Common myeloid progenitor, CD34-positive (primary cell): ENCODE data around the gene AGBL4. TPM values are rescaled to one million over a fixed set of nuclear protein-coding genes. Genes with fewer than 3 reads are reported as not detected.
A peak's percentile ranks its signal among the peaks of the same experiment; 100 is the strongest.

Source experiments
- CTCF ChIA-PET: fragments of 350-600 bp; sonication (Branson Sonifier 250); formaldehyde crosslinking; loops from one replicate; lab custom pipeline; 2021; ENCODE audit warnings: antibody characterized with exemption; lab: Charles Lee
- POLR2A ChIA-PET: fragments of 350-600 bp; sonication (Branson Sonifier 250); formaldehyde crosslinking; loops from one replicate; lab custom pipeline; 2021; ENCODE audit warnings: antibody characterized with exemption; lab: Charles Lee
- DNase-seq, 3 donors: peaks; one replicate each; pipeline versions ENCODE4 v3.0.0 to v3.0.0-alpha.2; 2013
- H3K27ac ChIP-seq, 2 experiments: 1 replicate in 1 of 2; 2 replicates in 1 of 2; pipeline ENCODE4 v1.7.0; 2013; ENCODE audit warnings: inconsistent platforms in 2 of 2, low read length in 2 of 2, mild to moderate bottlenecking in 2 of 2, low read depth in 1 of 2, moderate library complexity in 1 of 2; ENCODE audit not compliant: severe bottlenecking in 2 of 2, insufficient read depth in 1 of 2, poor library complexity in 1 of 2
- H3K27me3 ChIP-seq, 5 experiments: replicated peaks in 2 of 5; 1 replicate in 3 of 5; 2 replicates in 2 of 5; pipeline versions ENCODE4 v1.6.1 to v1.7.0; 2013; ENCODE audit warnings: low read length in 4 of 5, mild to moderate bottlenecking in 2 of 5, moderate library complexity in 2 of 5, inconsistent platforms in 1 of 5; ENCODE audit not compliant: insufficient read depth in 5 of 5, control insufficient read depth in 4 of 5
- H3K36me3 ChIP-seq, 4 experiments: 1 replicate in 2 of 4; 2 replicates in 2 of 4; pipeline versions ENCODE4 v1.6.1 to v1.7.0; 2013; ENCODE audit warnings: low read length in 3 of 4, control low read depth in 1 of 4, mild to moderate bottlenecking in 1 of 4; ENCODE audit not compliant: control insufficient read depth in 4 of 4, insufficient read depth in 4 of 4
- H3K4me1 ChIP-seq, 4 experiments: 1 replicate in 3 of 4; 2 replicates in 1 of 4; pipeline versions ENCODE4 v1.6.1 to v1.7.1; 2013; ENCODE audit warnings: low read length in 3 of 4, mild to moderate bottlenecking in 3 of 4, control low read depth in 1 of 4, inconsistent platforms in 1 of 4, moderate library complexity in 1 of 4; ENCODE audit not compliant: control insufficient read depth in 4 of 4, insufficient read depth in 4 of 4; ENCODE audit errors: control extremely low read depth in 1 of 4
- H3K4me3 ChIP-seq, 7 experiments: 1 replicate in 4 of 7; 2 replicates in 3 of 7; pipeline versions ENCODE4 v1.5.1 to v1.7.0; 2013; ENCODE audit warnings: mild to moderate bottlenecking in 7 of 7, low read length in 6 of 7, moderate library complexity in 6 of 7, inconsistent platforms in 2 of 7, low read depth in 2 of 7, control low read depth in 1 of 7; ENCODE audit not compliant: insufficient read depth in 4 of 7, control insufficient read depth in 1 of 7; ENCODE audit errors: extremely low read depth in 1 of 7
- H3K9me3 ChIP-seq, 5 experiments: 1 replicate in 4 of 5; 2 replicates in 1 of 5; pipeline versions ENCODE4 v1.6.1 to v1.7.1; 2013; ENCODE audit warnings: low read length in 4 of 5, mild to moderate bottlenecking in 2 of 5, inconsistent platforms in 1 of 5, low read depth in 1 of 5, moderate library complexity in 1 of 5; ENCODE audit not compliant: control insufficient read depth in 4 of 5, insufficient read depth in 2 of 5; ENCODE audit errors: control extremely low read depth in 1 of 5
- WGBS: methylation state at CpG from one replicate; pipeline ENCODE4 v1.1.5; 2013; ENCODE audit not compliant: insufficient coverage; 5-methylcytosine and 5-hydroxymethylcytosine counted together
- polyA plus RNA-seq: library from polyadenylated mRNA; unstranded; fragments of 120-200 nt; gene quantifications from one replicate; pipeline ENCODE4 v1.2.1, GENCODE V29; 2013

AGBL4 gene
- 0.26 TPM for polyA plus RNA-seq

DNA sequence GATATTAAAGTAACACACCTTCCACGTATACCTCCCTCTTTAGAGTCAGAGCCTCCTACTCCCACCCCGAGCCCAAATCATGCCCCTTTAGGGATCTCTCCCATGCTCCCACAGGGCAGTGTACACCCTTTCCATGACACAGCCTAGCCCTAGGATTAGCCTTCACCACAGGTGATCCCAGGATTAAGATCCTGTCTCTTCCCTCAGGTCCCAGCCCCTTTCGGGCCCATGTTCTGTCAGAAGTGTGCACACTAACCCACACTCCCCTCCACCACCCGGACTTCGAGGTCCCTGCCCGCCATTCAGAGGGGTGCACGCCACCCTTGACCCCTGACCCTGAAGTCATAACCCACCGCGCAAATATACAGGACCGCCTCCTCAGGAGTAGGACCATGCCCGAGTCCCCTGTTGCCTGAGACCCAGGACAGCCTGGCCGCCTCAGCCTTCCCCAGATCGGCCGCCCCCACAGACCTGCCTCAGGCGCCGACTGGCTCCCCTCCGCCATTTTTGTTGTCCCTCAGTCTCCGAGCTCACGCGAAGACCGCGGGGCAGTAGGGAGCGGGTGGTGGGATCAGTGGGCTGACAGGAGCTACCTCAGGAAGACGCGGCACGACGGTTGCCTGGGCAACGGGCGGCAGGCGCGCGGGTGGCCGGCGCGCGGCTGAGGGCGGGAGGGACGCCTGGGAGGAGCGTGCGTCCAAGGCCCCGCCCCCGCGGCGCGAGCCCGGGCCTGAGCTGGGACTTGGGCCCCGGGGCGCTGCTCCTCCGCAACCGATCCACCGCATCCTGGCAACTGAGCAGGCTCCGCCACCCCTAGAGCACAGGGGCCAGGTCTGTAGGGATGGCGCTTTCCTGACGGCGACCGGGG lies at the start of gene AGBL4:
Gene AGBL4, minus strand, starts transcription at position 663 of the 868 bp plus-strand sequence.
- ChIA-PET POLR2A (no interaction called here), CTCF (no interaction called here)
- 17% methylated on average over 43 of the region's 56 CpGs for WGBS
- H3K9me3 ChIP-seq, result no peaks in the 10 kb centered on the region
- H3K27me3 ChIP-seq, result peaks cover 0 to 30% (median 17%) of the 10 kb centered on the region in 5 experiments
- no peaks in the 10 kb centered on the region for H3K36me3 ChIP-seq
- peak; percentile 36 to 53 (median 41) for DNase-seq
- H3K4me3 ChIP-seq, result peak within 1 kb of the TSS; percentile 35 to 79 (median 57)
- peaks cover 0 to 12% (median 8%) of the 10 kb centered on the region in 4 experiments for H3K4me1 ChIP-seq
- H3K27ac ChIP-seq, result no peak within 1 kb of the TSS

DNA sequence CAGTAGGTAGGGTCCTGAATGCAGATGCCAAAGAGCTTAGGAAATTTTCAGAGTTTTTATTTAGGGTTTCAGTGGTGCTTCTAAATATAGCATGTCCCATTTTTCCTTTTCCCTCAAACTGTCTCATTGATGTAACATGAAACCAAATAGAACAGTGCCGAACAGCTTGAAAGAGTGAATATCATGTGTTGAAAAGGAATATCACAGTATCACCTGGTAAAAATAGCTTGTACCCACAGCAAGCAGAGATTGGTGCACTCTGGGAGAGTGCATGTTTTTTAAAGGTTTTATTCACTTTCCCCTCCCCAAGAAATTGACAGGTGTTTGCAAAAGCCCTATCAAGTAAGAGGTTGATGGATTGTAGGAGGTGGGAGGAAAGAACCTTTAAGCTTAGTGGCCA lies 43.1 kb upstream of the AGBL4 start:
- Histone ChIP-seq H3K4me3 (no peak overlapping the region), H3K27me3 (no peaks in the 10 kb centered on the region), H3K9me3 (no peaks in the 10 kb centered on the region), H3K27ac (no peak overlapping the region), H3K4me1 (no peaks in the 10 kb centered on the region), H3K36me3 (no peaks in the 10 kb centered on the region)
- DNase-seq, result no peak
- no CpG with 5 or more reads among the region's 1 CpG for WGBS
- ChIA-PET CTCF (no interaction called here), POLR2A (no interaction called here)

DNA sequence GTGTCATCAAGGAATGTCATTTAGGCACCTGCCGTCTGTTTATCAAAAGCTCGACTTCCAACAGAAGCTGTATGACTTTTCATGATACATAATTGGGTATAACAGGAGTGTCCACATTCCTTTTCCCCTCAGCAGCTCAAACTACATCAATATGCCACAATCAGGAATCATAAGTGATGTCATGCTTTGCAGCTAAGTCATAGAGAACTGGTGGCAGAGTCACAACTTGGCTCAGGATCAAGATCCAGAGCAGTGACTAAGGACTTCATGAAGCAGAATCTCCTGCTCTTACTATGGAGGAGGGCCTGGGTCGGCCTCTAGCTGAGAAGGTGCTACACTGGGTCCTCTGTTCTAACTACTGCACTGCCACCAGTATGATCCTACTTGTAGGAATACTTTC lies 36.5 kb upstream of the AGBL4 start:
- WGBS, result 89% methylated on average over 3 of the region's 3 CpGs
- POLR2A ChIA-PET, result no interaction called here

DNA sequence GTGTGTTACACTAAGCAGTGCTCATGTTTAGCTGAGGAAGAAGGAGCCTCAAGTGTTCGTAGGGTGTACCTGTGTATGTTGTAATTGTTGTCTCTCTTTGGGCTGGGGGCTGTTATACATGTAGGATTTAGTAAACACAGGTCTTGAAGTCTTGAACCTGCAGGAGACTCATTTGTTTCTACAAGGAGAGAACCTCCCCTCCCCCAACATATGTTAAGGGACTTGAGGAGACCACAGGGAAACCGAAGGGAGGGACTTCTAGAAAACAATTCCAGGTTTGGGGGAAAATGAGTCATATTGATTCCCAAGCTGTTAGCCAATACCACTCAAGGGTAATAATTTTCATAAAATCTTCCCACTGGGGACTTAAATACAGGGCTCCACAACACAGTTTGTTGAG lies 25.0 kb upstream of the AGBL4 start:
- ChIA-PET CTCF (no interaction called here), POLR2A (no interaction called here)
- H3K27me3 ChIP-seq, result peaks cover 16 to 54% (median 21%) of the 10 kb centered on the region in 5 experiments
- H3K27ac ChIP-seq, result no peak overlapping the region
- no CpG with 5 or more reads among the region's 2 CpGs for WGBS
- H3K4me1 ChIP-seq, result peaks cover 0 to 11% (median 8%) of the 10 kb centered on the region in 4 experiments
- H3K36me3 ChIP-seq, result no peaks in the 10 kb centered on the region
- no peak overlapping the region for H3K4me3 ChIP-seq
- no peak for DNase-seq
- H3K9me3 ChIP-seq, result no peaks in the 10 kb centered on the region

More for the DNA sequence above, 36.5 kb upstream of the AGBL4 start:
- Histone ChIP-seq H3K27me3 (no peaks in the 10 kb centered on the region), H3K4me3 (no peak overlapping the region), H3K36me3 (no peaks in the 10 kb centered on the region), H3K9me3 (no peaks in the 10 kb centered on the region), H3K27ac (no peak overlapping the region), H3K4me1 (no peaks in the 10 kb centered on the region)
- CTCF ChIA-PET, result no interaction called here
- peak in 2 of 3 donors; percentile 23 to 27 for DNase-seq

DNA sequence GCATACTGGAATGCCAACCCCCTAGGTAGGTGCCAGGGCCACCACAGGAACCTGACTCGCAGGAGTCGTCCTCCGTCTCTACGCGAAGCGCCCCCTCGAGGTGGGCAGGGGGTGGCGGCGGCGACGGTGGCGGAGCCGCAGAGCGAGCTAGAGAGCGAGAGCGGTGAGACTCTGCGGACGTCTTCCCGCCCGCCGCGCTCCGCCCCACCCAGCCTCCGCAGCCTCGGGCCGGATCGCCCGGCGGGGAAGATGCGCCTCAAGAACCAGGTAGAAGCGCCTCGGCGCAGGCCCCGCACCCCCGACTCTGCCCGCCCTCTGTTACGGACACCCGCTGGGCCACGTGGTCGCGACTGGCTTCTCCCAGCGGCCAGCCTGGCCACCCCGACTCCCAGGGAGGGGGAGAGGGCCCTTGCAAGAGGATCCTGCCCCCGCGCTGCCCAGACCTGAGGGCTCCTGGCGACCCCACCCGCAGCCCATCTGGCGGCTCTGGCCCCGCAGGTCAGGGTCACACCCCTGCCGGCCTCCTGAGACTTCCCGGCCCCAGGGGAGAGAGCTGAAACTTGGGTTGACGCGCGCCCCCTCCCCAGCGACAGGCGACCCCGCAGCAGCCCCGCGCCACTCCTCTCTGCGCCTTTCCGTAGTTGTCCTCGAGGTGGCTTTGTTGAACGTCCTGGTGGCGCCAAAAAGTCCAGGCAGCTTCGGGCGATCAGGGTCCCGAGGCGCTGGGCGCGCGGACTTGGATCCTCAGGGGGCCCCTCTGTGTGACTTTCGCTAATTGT lies 24.4 kb upstream of the AGBL4 start:
- ChIA-PET CTCF (no interaction called here), POLR2A (no interaction called here)
- H3K4me3 ChIP-seq, result peak overlapping the region in 6 of 7 experiments; percentile 11 to 62 (median 33)
- WGBS, result 5% methylated on average over 62 of the region's 72 CpGs
- H3K36me3 ChIP-seq, result no peaks in the 10 kb centered on the region
- DNase-seq, result peak; percentile 25 to 53 (median 49)
- H3K4me1 ChIP-seq, result peaks cover 0 to 11% (median 8%) of the 10 kb centered on the region in 4 experiments
- H3K27ac ChIP-seq, result no peak overlapping the region
- H3K27me3 ChIP-seq, result peaks cover 14 to 59% (median 21%) of the 10 kb centered on the region in 5 experiments
- no peaks in the 10 kb centered on the region for H3K9me3 ChIP-seq

DNA sequence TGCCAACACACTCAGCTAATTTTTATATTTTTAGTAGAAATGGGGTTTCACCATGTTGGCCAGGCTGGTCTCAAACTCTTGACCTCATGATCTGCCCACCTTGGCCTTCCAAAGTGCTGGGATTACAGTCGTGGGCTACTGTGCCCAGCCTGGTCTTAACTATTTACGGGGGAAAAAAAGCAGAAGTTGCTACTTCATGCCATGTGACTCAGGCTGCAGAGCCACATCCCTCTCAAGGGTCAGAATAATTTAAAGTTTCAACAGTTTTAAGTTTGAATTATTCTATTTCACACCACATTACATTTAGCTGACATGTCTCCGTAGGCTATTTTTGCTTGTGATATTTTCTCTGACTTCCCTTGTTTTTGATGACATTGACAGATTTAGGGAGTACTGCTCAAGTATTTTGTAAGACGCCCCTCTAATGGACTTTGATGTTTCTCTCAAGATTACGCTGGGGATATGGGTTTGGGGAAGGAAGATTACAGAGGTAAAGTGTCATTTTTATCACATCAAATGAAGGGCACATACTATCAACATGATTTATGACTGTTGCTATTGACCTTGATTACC lies 14.6 kb upstream of the AGBL4 start:
- CTCF ChIA-PET, result no interaction called here
- POLR2A ChIA-PET, result no interaction called here
- H3K36me3 ChIP-seq, result no peaks in the 10 kb centered on the region
- peaks cover 0 to 2% (median 0%) of the 10 kb centered on the region in 4 experiments for H3K4me1 ChIP-seq
- H3K4me3 ChIP-seq, result no peak overlapping the region
- H3K27me3 ChIP-seq, result peaks cover 0 to 15% (median 2%) of the 10 kb centered on the region in 5 experiments
- 11% methylated on average over 2 of the region's 5 CpGs for WGBS
- no peak overlapping the region for H3K27ac ChIP-seq
- no peaks in the 10 kb centered on the region for H3K9me3 ChIP-seq
- DNase-seq, result peak in 2 of 3 donors; percentile 32 to 52
